Renal pelvis (tissue), 4 donors: Measurements from ENCODE around the gene SBF1. TPM values are rescaled to one million over a fixed set of nuclear protein-coding genes. Genes with fewer than 3 reads are reported as not detected.

Source experiments
- DNase-seq: peaks from one replicate; pipeline ENCODE4 v3.0.0-alpha.2; 2013
- polyA plus RNA-seq, 3 donors: library from polyadenylated mRNA; unstranded; fragments of 120-200 nt; gene quantifications; one replicate each; pipeline ENCODE4 v1.2.1, GENCODE V29; 2013; ENCODE audit not compliant: insufficient read length in 3 of 3

The SBF1 gene
- polyA plus RNA-seq, 3 donors: 42.2 to 51.0 (median 42.9) TPM

DNA sequence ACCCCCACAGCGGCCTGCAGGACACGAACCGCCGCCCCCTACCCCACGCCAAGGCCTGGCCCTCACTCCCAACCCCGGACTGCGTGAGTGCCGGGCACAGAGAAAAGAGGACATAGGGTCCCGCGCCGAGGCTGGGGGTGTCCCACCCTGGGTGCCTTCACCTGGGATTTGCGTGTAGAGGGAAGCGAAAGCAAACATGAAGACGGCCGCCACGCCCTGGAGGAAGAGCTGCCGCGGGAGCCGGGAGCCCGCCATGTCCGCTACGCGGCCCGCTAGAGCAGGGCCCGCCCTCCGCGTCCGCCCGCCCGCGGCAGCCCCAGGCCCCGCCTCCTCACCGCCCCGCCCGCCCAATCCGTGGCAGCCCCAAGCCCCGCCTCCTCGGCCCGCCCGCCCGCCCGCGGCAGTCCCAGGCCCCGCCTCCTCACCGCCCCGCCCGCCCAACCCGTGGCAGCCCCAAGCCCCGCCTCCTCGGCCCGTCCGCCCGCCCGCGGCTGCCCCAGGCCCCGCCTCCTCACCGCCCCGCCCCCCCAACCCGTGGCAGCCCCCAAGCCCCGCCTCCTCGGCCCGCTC, 32.7 kb upstream of the SBF1 start, which contains the start of gene LMF2:
TSS of gene LMF2 (minus strand) at position 282 of the 570 bp plus-strand sequence. CDS start at position 255, 27 bp downstream.
- DNase-seq: no peak

GRCh38 chr22:50506611-50507420, 32.0 kb upstream of the SBF1 start:
- DNase-seq: no peak

DNA sequence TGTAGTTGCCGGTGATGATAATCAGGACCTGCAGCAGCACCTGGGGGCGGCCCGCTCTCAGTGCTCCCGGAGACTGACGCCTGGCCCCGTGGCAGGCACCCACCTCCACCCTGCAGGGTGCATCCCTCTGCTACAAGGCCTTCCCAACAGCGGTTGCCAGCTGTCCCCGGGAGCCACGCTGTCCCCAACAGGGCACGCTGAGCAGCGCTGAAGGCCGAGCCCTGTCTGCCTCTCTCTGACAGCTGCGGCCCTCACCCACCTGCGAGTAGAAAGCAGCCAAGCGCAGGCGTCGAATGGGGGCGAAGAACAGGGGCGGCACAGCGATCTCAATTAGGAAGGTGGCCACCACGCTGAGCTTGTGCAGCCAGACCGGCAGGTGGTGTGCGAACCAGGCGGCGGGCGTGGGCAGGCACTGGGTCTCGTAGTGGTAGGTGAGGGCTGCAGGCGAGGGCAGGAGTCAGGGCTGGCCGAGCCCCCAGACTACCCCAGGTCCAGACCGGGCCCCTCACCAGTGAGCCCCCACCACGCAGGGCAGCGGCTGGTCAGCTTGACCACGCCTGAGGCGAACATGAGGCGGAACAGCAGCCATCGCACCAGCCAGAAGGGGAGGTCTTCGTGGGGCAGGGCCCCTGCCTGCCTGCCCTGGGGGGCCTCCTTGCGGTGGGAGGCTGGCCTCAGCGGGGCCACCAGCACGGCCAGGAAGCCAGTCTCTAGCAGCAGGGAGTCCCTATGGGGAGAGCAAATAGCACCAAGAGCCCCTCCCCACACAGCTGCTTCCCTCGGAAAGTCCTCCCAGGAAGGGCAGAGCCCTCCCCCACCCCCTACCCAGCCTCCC, 31.2 kb upstream of the SBF1 start:
- no peak for DNase-seq

- DNase-seq: no peak
Measured at GRCh38 chr22:50505276-50505775, 30.5 kb upstream of the SBF1 start.

- no peak for DNase-seq
Measured at GRCh38 chr22:50504369-50505211, 29.8 kb upstream of the SBF1 start.

GRCh38 chr22:50503475-50504145, 28.8 kb upstream of the SBF1 start:
- DNase-seq: no peak

GRCh38 chr22:50502628-50503474, 28.0 kb upstream of the SBF1 start:
- no peak for DNase-seq

DNA sequence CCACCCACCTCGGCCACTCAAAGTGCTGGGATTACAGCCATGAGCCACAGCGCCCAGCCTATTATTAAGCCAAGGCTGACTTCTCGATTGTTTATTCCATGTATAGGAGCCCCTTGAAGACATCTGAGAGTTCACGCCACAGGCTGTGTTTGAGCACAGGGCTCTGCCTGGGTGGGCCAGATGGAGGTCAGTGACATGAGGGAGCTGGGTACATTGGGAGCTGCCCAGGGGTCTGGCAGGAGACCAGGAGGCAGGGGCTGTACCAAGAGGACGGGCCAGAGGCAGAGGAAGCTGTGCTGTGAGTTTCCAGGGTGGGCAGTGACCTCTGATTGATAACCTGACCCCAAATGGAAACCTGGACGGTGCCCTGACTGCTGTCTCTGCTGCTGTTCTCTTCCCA, 27.3 kb upstream of the SBF1 start:
- no peak for DNase-seq

DNA sequence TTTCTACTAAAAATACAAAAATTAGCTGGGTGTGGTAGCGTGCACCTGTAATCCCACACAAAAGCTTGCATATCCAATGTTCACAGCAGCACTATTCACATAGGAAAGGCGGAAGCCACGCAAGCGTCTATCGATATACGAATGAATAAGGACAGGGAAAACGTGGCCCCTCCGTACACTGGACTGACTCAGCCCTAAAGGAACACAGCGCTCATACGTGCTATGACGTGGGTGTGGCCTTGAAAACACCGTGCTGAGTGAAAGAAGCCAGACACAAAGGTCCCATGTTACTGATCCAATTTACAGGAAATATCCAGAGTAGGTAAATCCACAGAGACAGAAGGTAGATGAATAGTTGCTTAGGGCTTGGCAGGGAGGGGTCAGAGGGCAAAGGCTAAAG, 25.6 kb upstream of the SBF1 start:
- no peak for DNase-seq

DNA sequence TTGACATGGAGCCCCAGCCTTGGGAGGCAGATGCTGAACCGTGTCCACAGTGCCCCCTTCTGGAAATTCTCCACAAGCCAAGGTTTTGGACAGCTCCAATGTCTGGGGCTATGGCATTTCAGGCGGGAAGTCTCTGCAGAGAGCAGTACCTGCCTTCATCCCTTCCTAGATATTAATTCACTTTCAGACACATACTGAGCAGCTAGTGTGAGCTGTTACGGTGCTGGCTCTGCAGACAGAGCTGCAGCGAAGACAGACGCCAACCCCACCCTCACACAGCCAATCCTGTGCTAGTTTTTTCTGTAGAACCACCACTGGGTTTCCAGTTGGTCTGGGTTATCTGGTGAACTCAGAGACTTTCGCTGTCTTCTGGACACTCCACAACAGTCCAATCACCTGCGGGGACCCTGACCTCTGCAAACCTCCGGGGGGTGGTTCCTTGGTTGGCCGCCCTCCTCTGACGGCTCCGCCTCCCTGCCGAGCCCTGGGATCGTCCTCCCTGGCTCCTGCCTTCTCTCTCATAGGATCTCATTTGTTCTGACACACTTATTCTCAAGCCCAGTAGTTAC, 23.6 kb upstream of the SBF1 start:
- DNase-seq: no peak

- no peak for DNase-seq
Measured at GRCh38 chr22:50497093-50497492, 22.3 kb upstream of the SBF1 start.

DNA sequence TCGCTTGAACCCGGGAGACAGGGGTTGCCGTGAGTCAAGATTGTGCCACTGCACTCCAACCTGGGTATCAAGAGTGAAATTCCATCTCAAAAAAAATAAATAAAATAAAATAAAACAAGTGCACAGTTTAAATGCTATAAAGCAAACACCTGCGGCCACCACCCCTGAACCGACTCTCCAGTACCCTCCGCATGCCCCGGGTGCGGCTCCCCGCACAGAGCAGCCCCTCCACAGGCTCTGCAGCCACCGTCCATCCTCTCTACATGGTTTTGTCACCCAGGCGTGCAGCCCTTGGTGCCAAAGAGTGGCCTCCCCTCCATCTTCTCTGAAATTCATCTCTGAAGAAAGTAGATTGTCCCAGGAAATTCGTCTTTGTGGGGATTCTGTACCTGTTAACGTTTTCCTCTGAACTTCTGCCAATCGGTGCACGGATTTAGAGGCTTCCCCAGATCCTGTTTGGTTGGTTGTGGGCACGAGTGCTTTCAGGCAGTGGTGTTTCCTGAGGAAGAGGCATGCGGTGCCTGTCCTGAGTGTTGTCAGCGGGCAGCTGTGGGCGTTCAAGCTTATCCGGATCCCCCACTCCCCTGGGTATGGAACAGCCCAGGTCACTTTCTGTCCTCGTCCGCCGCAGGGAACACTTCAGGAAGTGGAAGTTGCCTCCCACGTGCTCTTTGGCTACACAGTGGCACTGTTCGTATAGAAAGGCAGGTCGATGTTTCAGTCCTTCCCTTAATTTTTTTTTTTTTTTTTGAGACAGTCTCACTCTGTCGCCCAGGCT, 15.9 kb upstream of the SBF1 start:
- no peak for DNase-seq

GRCh38 chr22:50489363-50490243, 14.8 kb upstream of the SBF1 start:
- no peak for DNase-seq

GRCh38 chr22:50488886-50489285, 14.1 kb upstream of the SBF1 start:
- no peak for DNase-seq

DNA sequence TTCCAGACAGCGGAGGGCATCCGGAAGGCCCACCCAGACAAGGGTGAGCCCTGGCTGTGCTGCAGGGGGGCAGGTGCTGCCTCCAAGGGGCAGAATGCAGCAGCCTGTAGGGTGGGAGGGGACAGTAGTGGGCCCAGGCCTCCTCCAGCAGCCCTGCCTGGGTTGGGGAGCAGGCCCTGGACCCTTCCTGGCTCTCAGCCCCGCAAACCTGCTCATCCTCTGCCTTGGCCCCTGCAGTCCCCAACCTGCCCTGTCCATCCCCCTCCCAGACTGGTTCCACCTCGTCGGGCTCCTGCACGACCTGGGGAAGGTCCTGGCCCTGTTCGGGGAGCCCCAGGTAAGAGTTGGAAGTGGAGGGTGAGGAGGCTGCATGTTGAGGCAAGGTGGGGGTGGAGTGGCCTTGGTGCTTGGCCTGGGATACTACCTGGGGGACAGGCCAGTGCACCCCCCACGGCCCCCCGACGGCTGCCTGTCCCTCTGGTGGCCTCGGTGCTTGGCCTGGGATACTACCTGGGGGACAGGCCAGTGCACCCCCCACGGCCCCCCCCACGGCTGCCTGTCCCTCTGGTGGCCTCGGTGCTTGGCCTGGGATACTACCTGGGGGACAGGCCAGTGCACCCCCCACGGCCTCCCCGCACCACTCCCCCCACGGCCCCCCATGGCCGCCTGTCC, 13.3 kb upstream of the SBF1 start:
- no peak for DNase-seq

GRCh38 chr22:50487290-50488005, 12.6 kb upstream of the SBF1 start:
- no peak for DNase-seq
